Ascending aorta (tissue), 2 donors: Measurements from ENCODE around the gene SREBF2. TPM values are rescaled to one million over a fixed set of nuclear protein-coding genes. Genes with fewer than 3 reads are reported as not detected.

ENCODE experiments used
- DNase-seq, 2 donors: peaks; one replicate each; pipeline ENCODE4 v3.0.0-alpha.2; 2019; ENCODE audit warnings: low spot score in 2 of 2
- H3K27ac ChIP-seq, 2 donors: fragments of 200-600 bp; sonication (generic); one replicate each; pipeline ENCODE4 v1.5.1; 2016 to 2017; ENCODE audit warnings: mild to moderate bottlenecking in 1 of 2
- H3K27me3 ChIP-seq: fragments of 200-600 bp; sonication (generic); one replicate; pipeline ENCODE4 v1.5.1; 2017
- H3K36me3 ChIP-seq, 2 donors: fragments of 200-600 bp; sonication (generic); one replicate each; pipeline ENCODE4 v1.5.1; 2016
- H3K4me1 ChIP-seq, 2 donors: fragments of 200-600 bp; sonication (generic); one replicate each; pipeline ENCODE4 v1.5.1; 2016 to 2017; ENCODE audit warnings: mild to moderate bottlenecking in 1 of 2
- H3K4me3 ChIP-seq, 2 donors: fragments of 200-600 bp; sonication (generic); one replicate each; pipeline ENCODE4 v1.5.1; 2016 to 2017; ENCODE audit warnings: mild to moderate bottlenecking in 1 of 2
- H3K9me3 ChIP-seq, 2 donors: fragments of 200-600 bp; sonication (generic); one replicate each; pipeline ENCODE4 v1.5.1; 2016
- CTCF ChIP-seq, 3 experiments: fragments of 200-600 bp in 2 of 3; fragments of 450-650 bp in 1 of 3; sonication (generic) in 2 of 3; IDR thresholded peaks; one replicate each; pipeline ENCODE4 v1.5.1; 2016 to 2019; ENCODE audit warnings: antibody characterized with exemption in 3 of 3, mild to moderate bottlenecking in 1 of 3, moderate library complexity in 1 of 3
- intact Hi-C: fragments of 100-400 bp; cut with DNase I; formaldehyde crosslinking; loops from one replicate; pipeline ENCODE4 v1.15.1; 2023
- total RNA-seq: library from RNA; depleted of rRNA; stranded (reverse); fragments of >200 nt; gene quantifications from one replicate; pipeline ENCODE4 v1.1.0, GENCODE V29; 2016

Gene SREBF2
- total RNA-seq, 1 donor from 2014 or later, result 46.1 TPM

- peaks cover 5 to 15% of the 10 kb centered on the region in 2 donors for H3K4me1 ChIP-seq
- no peak overlapping the region for H3K27ac ChIP-seq
- DNase-seq, result peak in 1 of 2 donors; percentile 72
- H3K36me3 ChIP-seq, result no peaks in the 10 kb centered on the region
- H3K4me3 ChIP-seq, result peak overlapping the region; percentile 47 to 72
- no peak for TF ChIP-seq CTCF (IDR thresholded peaks at IDR 0.05)
- H3K9me3 ChIP-seq, result no peaks in the 10 kb centered on the region
- peaks cover 10% of the 10 kb centered on the region for H3K27me3 ChIP-seq
- intact Hi-C loops, result no loop called here
Observed at GRCh38 chr22:41919357-41920224, 86.7 kb downstream of the SREBF2 start.

- no peak for DNase-seq
- peaks cover 6% of the 10 kb centered on the region for H3K27me3 ChIP-seq
- peak overlapping the region; percentile 47 to 72 for H3K4me3 ChIP-seq
- H3K36me3 ChIP-seq, result no peaks in the 10 kb centered on the region
- no peaks in the 10 kb centered on the region for H3K9me3 ChIP-seq
- H3K27ac ChIP-seq, result no peak overlapping the region
- peaks cover 0 to 9% of the 10 kb centered on the region in 2 donors for H3K4me1 ChIP-seq
- TF ChIP-seq CTCF (IDR thresholded peaks at IDR 0.05), result no peak
- intact Hi-C loops, result no loop called here
Observed at GRCh38 chr22:41920271-41920976, 87.5 kb downstream of the SREBF2 start.

- intact Hi-C loops, result no loop called here
- no peak overlapping the region for H3K27ac ChIP-seq
- H3K27me3 ChIP-seq, result peaks cover 15% of the 10 kb centered on the region
Observed at GRCh38 chr22:41922328-41922727, 89.4 kb downstream of the SREBF2 start.

GRCh38 chr22:41922940-41923594 lies 90.2 kb downstream of the SREBF2 start:
- Histone ChIP-seq H3K9me3 (no peaks in the 10 kb centered on the region), H3K27me3 (peaks cover 15% of the 10 kb centered on the region), H3K4me1 (peaks cover 2 to 9% of the 10 kb centered on the region in 2 donors), H3K27ac (no peak overlapping the region), H3K4me3 (no peak overlapping the region), H3K36me3 (no peaks in the 10 kb centered on the region)
- intact Hi-C loops, result no loop called here
- TF ChIP-seq CTCF (IDR thresholded peaks at IDR 0.05), result no peak
- no peak for DNase-seq

More at GRCh38 chr22:41922328-41922727, 89.4 kb downstream of the SREBF2 start:
- Histone ChIP-seq H3K4me1 (peaks cover 2 to 9% of the 10 kb centered on the region in 2 donors), H3K9me3 (no peaks in the 10 kb centered on the region), H3K4me3 (no peak overlapping the region), H3K36me3 (no peaks in the 10 kb centered on the region)
- no peak for TF ChIP-seq CTCF (IDR thresholded peaks at IDR 0.05)
- DNase-seq, result no peak

GRCh38 chr22:41923595-41924276 lies 90.8 kb downstream of the SREBF2 start:
- peaks cover 15% of the 10 kb centered on the region for H3K27me3 ChIP-seq
- no peak for DNase-seq
- intact Hi-C loops, result no loop called here
- TF ChIP-seq CTCF (IDR thresholded peaks at IDR 0.05), result no peak
- H3K9me3 ChIP-seq, result no peaks in the 10 kb centered on the region
- peaks cover 2 to 9% of the 10 kb centered on the region in 2 donors for H3K4me1 ChIP-seq
- no peak overlapping the region for H3K4me3 ChIP-seq
- H3K27ac ChIP-seq, result no peak overlapping the region
- no peaks in the 10 kb centered on the region for H3K36me3 ChIP-seq
